Natural killer cell (primary cell): Measurements from ENCODE around the gene ANKRD34A. TPM values are rescaled to one million over a fixed set of nuclear protein-coding genes. Genes with fewer than 3 reads are reported as not detected.
"Not testable (repeated sequence)": the region's sequence is repeated elsewhere in the genome, so short reads cannot be mapped to it uniquely, and the experiment has no call there.

Source experiments
- ATAC-seq, 3 donors: fragments of 150-1000 bp in 2 of 3; fragments of 200-7000 bp in 1 of 3; cut with Tn5 transposase; 1 replicate in 1 of 3; 2 replicates in 2 of 3; pipeline ENCODE4 v1.10.0; 2021; ENCODE audit warnings: mild to moderate bottlenecking in 2 of 3, moderate library complexity in 2 of 3
- DNase-seq, 2 donors: peaks; one replicate each; pipeline versions ENCODE4 v3.0.0 to v3.0.0-alpha.2; 2013 to 2021; ENCODE audit warnings: mixed read lengths in 1 of 2
- H3K27ac ChIP-seq: one replicate; pipeline ENCODE4 v1.5.1; 2013; ENCODE audit warnings: mild to moderate bottlenecking, low read length
- H3K27me3 ChIP-seq: one replicate; pipeline ENCODE4 v1.6.1; 2013; ENCODE audit warnings: low read length; ENCODE audit not compliant: control insufficient read depth, insufficient read depth
- H3K36me3 ChIP-seq: one replicate; pipeline ENCODE4 v1.6.1; 2013; ENCODE audit warnings: low read length; ENCODE audit not compliant: control insufficient read depth, insufficient read depth
- H3K4me1 ChIP-seq: one replicate; pipeline ENCODE4 v1.6.1; 2013; ENCODE audit warnings: low read length; ENCODE audit not compliant: control insufficient read depth, insufficient read depth
- H3K4me3 ChIP-seq: one replicate; pipeline ENCODE4 v1.5.1; 2013; ENCODE audit warnings: low read length
- H3K9me3 ChIP-seq: one replicate; pipeline ENCODE4 v1.6.1; 2013; ENCODE audit warnings: low read length; ENCODE audit not compliant: control insufficient read depth, insufficient read depth
- H3K27ac Mint-ChIP-seq, 2 donors: one replicate each; pipeline ENCODE4 v1.8.0; 2022; ENCODE audit warnings: mild to moderate bottlenecking in 2 of 2, mixed read lengths in 2 of 2, moderate library complexity in 1 of 2
- H3K27me3 Mint-ChIP-seq, 2 donors: one replicate each; pipeline ENCODE4 v1.8.0; 2022; ENCODE audit warnings: low read depth in 2 of 2, mixed read lengths in 2 of 2
- H3K36me3 Mint-ChIP-seq: one replicate; pipeline ENCODE4 v1.8.0; 2022; ENCODE audit warnings: mixed read lengths
- H3K4me1 Mint-ChIP-seq, 2 donors: one replicate each; pipeline ENCODE4 v1.8.0; 2022; ENCODE audit warnings: mixed read lengths in 2 of 2
- H3K4me3 Mint-ChIP-seq: one replicate; pipeline ENCODE4 v1.8.0; 2022; ENCODE audit warnings: mild to moderate bottlenecking, moderate library complexity, mixed read lengths
- H3K9me3 Mint-ChIP-seq, 2 donors: one replicate each; pipeline ENCODE4 v1.8.0; 2022; ENCODE audit warnings: mixed read lengths in 2 of 2
- WGBS: methylation state at CpG from one replicate; pipeline ENCODE4 v1.1.7; 2013; ENCODE audit warnings: missing lambda C conversion rate; ENCODE audit not compliant: insufficient coverage; 5-methylcytosine and 5-hydroxymethylcytosine counted together
- intact Hi-C: fragments of 100-400 bp; cut with micrococcal nuclease; formaldehyde crosslinking; loops from one replicate; pipeline ENCODE4 v1.14.2; 2022
- total RNA-seq, 4 donors: library from RNA; stranded (reverse); fragments of 120-200 nt in 1 of 4; gene quantifications; one replicate each; pipeline versions ENCODE4 v1.2.3 to v1.2.4, GENCODE V29; 2013 to 2022
- TF ChIP-seq, protein P1 (sequence below): fragments of 200-600 bp; IDR thresholded peaks from one replicate; pipeline ENCODE4 v1.8.0; 2022; ENCODE audit warnings: antibody characterized with exemption

Gene ANKRD34A
- total RNA-seq, 3 donors from 2014 or later (not counting 1 experiment from before 2014, with no cell fraction given) = 1.4 to 1.9 (median 1.4) TPM

DNA sequence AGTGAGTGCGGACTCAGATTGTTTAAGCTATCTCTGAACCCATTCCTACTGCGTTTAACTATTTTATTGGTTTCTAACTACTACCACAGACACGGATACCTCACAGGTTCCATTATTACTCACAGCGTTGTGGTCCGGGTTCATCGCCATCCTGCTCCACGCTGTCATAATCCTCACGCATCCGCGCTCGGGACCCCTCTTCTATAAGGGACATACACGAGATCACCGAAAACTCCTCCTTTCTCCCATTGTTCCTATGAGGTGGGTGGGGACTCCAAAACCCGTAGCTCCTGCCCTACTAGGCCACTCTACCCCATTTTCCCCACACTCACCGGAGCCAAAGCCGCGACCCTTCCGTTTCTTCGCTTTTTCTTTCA lies 37.7 kb downstream of the ANKRD34A start:
- 13% methylated on average over 19 of the region's 19 CpGs for WGBS
- no peaks in the 10 kb centered on the region for H3K27me3 Mint-ChIP-seq
- H3K27ac ChIP-seq = peak overlapping the region; percentile 100
- peaks cover 6% of the 10 kb centered on the region for H3K36me3 Mint-ChIP-seq
- no peaks in the 10 kb centered on the region for H3K9me3 ChIP-seq
- H3K36me3 ChIP-seq = peaks cover 20% of the 10 kb centered on the region
- peak in 2 of 3 donors; percentile 3 to 8 for ATAC-seq
- peak overlapping the region; percentile 64 for H3K4me3 ChIP-seq
- DNase-seq = peak in 1 of 2 donors; percentile 23
- no peak overlapping the region for H3K4me3 Mint-ChIP-seq
- no peaks in the 10 kb centered on the region for H3K27me3 ChIP-seq
- TF ChIP-seq, protein P1, sequence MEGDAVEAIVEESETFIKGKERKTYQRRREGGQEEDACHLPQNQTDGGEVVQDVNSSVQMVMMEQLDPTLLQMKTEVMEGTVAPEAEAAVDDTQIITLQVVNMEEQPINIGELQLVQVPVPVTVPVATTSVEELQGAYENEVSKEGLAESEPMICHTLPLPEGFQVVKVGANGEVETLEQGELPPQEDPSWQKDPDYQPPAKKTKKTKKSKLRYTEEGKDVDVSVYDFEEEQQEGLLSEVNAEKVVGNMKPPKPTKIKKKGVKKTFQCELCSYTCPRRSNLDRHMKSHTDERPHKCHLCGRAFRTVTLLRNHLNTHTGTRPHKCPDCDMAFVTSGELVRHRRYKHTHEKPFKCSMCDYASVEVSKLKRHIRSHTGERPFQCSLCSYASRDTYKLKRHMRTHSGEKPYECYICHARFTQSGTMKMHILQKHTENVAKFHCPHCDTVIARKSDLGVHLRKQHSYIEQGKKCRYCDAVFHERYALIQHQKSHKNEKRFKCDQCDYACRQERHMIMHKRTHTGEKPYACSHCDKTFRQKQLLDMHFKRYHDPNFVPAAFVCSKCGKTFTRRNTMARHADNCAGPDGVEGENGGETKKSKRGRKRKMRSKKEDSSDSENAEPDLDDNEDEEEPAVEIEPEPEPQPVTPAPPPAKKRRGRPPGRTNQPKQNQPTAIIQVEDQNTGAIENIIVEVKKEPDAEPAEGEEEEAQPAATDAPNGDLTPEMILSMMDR = no peak
- peaks cover 19% of the 10 kb centered on the region for H3K4me1 ChIP-seq
- peaks cover 9 to 15% of the 10 kb centered on the region in 2 donors for H3K4me1 Mint-ChIP-seq
- no peak overlapping the region for H3K27ac Mint-ChIP-seq
- H3K9me3 Mint-ChIP-seq = no peaks in the 10 kb centered on the region
- intact Hi-C loops = loop anchor here (2.0 to 5.0 kb wide), 4 partner anchors 38 to 86 kb away; partner anchors contain the start of genes ANKRD34A, POLR3GL and TXNIP

DNA sequence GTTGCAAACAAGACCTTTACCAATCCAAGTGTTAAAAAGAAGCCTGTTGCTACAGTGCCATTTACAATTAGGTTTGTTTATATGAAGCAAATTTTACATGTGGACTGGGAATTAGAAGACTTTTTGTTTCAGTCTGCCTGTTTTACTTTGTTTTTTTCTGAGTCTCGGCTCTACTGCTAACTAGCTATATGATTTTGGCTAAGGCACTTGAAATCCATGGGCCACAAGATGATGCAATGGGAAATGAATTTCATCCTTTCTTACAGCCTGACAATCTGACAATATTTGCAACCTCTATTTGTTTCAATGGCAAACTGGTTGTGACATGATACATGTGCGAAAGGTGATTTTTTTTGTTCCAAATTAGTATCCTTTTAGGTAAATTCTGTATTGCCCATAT lies 42.1 kb downstream of the ANKRD34A start:
- 81% methylated on average over 2 of the region's 2 CpGs for WGBS
- Mint-ChIP-seq H3K9me3 (no peaks in the 10 kb centered on the region), H3K27ac (no peak overlapping the region), H3K27me3 (no peaks in the 10 kb centered on the region), H3K4me3 (no peak overlapping the region), H3K36me3 (peaks cover 6% of the 10 kb centered on the region), H3K4me1 (peaks cover 12 to 26% of the 10 kb centered on the region in 2 donors)
- peaks cover 20% of the 10 kb centered on the region for H3K36me3 ChIP-seq
- no peaks in the 10 kb centered on the region for H3K9me3 ChIP-seq
- no peaks in the 10 kb centered on the region for H3K27me3 ChIP-seq
- no peak overlapping the region for H3K4me3 ChIP-seq
- no peak for DNase-seq
- intact Hi-C loops = no loop called here
- no peak overlapping the region for H3K27ac ChIP-seq
- no peak for ATAC-seq
- peaks cover 32% of the 10 kb centered on the region for H3K4me1 ChIP-seq
- TF ChIP-seq, protein P1 = no peak

DNA sequence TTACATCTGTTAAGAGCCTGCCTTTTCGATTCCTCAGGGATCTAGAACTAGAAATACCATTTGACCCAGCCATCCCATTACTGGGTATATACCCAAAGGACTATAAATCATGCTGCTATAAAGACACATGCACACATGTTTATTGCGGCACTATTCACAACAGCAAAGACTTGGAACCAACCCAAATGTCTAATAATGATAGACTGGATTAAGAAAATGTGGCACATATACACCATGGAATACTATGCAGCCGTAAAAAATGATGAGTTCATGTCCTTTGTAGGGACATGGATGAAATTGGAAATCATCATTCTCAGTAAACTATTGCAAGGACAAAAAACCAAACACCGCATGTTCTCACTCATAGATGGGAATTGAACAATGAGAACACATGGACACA lies 44.1 kb downstream of the ANKRD34A start:
- peaks cover 11% of the 10 kb centered on the region for H3K36me3 Mint-ChIP-seq
- H3K27me3 ChIP-seq, H3K4me3 ChIP-seq, intact Hi-C loops, ATAC-seq, H3K27me3 Mint-ChIP-seq, H3K27ac ChIP-seq, DNase-seq, H3K9me3 Mint-ChIP-seq, H3K9me3 ChIP-seq: not testable (repeated sequence)
- Histone ChIP-seq H3K36me3 (peaks cover 23% of the 10 kb centered on the region), H3K4me1 (peaks cover 22% of the 10 kb centered on the region)
- H3K4me1 Mint-ChIP-seq = peaks cover 25 to 37% of the 10 kb centered on the region in 2 donors
- H3K4me3 Mint-ChIP-seq = peak overlapping the region; percentile 95
- peak overlapping the region; percentile 36 to 92 for H3K27ac Mint-ChIP-seq
- WGBS = 100% methylated on average over 1 of the region's 4 CpGs

GRCh38 chr1:145918992-145919939 lies 45.1 kb downstream of the ANKRD34A start:
- intact Hi-C loops = loop anchor here (1.0 to 2.0 kb wide), 4 partner anchors 34 to 120 kb away; partner anchors contain the start of genes ANKRD34A, ANKRD35, PIAS3 and POLR3GL
- H3K9me3 ChIP-seq = no peaks in the 10 kb centered on the region
- Mint-ChIP-seq H3K9me3 (no peaks in the 10 kb centered on the region), H3K4me3 (peak overlapping the region; percentile 95), H3K27ac (peak overlapping the region; percentile 91 to 92), H3K4me1 (peaks cover 25 to 37% of the 10 kb centered on the region in 2 donors), H3K27me3 (no peaks in the 10 kb centered on the region), H3K36me3 (peaks cover 11% of the 10 kb centered on the region)
- H3K27me3 ChIP-seq = no peaks in the 10 kb centered on the region
- H3K36me3 ChIP-seq = peaks cover 29% of the 10 kb centered on the region
- ATAC-seq (peak; percentile 3 to 14 (median 10)), DNase-seq (peak; percentile 24 to 36)
- peaks cover 22% of the 10 kb centered on the region for H3K4me1 ChIP-seq
- 4% methylated on average over 32 of the region's 33 CpGs for WGBS
- H3K27ac ChIP-seq = peak overlapping the region; percentile 82
- TF ChIP-seq, protein P1 = no peak
- peak overlapping the region; percentile 65 for H3K4me3 ChIP-seq
